HG03342 (cell line): ENCODE results near the gene SV2A.

Experiments used
- ATAC-seq: cut with Tn5 transposase; IDR thresholded peaks from one replicate; pipeline ENCODE4 v1.9.1; 2021; ENCODE audit warnings: mild to moderate bottlenecking, moderate library complexity; ENCODE audit not compliant: unreplicated experiment

The SV2A gene

GRCh38 chr1:149929856-149930255 is 12.2 kb upstream of the SV2A start:
- no peak for ATAC-seq

- ATAC-seq, result no peak
Observed at GRCh38 chr1:149928401-149928724, 10.7 kb upstream of the SV2A start.

GRCh38 chr1:149927563-149928400 is 10.1 kb upstream of the SV2A start, which contains the start of gene SF3B4:
Gene SF3B4, minus strand, starts transcription at chr1:149927803. Its CDS starts 44 bp downstream, at chr1:149927759.
- peak; percentile 90 for ATAC-seq

- no peak for ATAC-seq
Observed at GRCh38 chr1:149927056-149927562, 9.5 kb upstream of the SV2A start.

- no peak for ATAC-seq
Observed at GRCh38 chr1:149926296-149926695, 8.7 kb upstream of the SV2A start.

- ATAC-seq, result no peak
Observed at GRCh38 chr1:149925751-149926150, 8.1 kb upstream of the SV2A start.

GRCh38 chr1:149925345-149925744 is 7.7 kb upstream of the SV2A start:
- no peak for ATAC-seq

GRCh38 chr1:149923626-149924025 is 6.0 kb upstream of the SV2A start:
- ATAC-seq, result no peak

GRCh38 chr1:149916898-149917252 is 769 bp downstream of the SV2A start:
- ATAC-seq, result no peak

- no peak for ATAC-seq
Observed at GRCh38 chr1:149916193-149916897, 1.3 kb downstream of the SV2A start.

- no peak for ATAC-seq
Observed at GRCh38 chr1:149915429-149916192, 2.0 kb downstream of the SV2A start.

- no peak for ATAC-seq
Observed at GRCh38 chr1:149914545-149914944, 3.1 kb downstream of the SV2A start.

- ATAC-seq, result no peak
Observed at GRCh38 chr1:149906570-149907075, 11.0 kb downstream of the SV2A start.

GRCh38 chr1:149903836-149904491 is 13.7 kb downstream of the SV2A start:
- ATAC-seq, result no peak

- ATAC-seq, result peak; percentile 95
Observed at GRCh38 chr1:149899460-149900284, 18.0 kb downstream of the SV2A start, which contains the start of gene BOLA1. Gene BOLA1, plus strand, starts transcription at chr1:149899568. Its CDS starts 492 bp downstream, at chr1:149900060.

GRCh38 chr1:149896575-149896974 is 21.1 kb downstream of the SV2A start:
- no peak for ATAC-seq

- no peak for ATAC-seq
Observed at GRCh38 chr1:149888999-149889289, 28.7 kb downstream of the SV2A start.

- ATAC-seq, result no peak
Observed at GRCh38 chr1:149888247-149888998, 29.2 kb downstream of the SV2A start.
